Bone marrow (tissue), 2 donors: ENCODE data around the gene SLC4A2.
"Not testable (repeated sequence)": the region's sequence is repeated elsewhere in the genome, so short reads cannot be mapped to it uniquely, and the experiment has no call there.

Experiments
- DNase-seq, 2 donors: peaks; one replicate each; lab custom pipeline; 2025; lab: John Stamatoyannopoulos, UW

The SLC4A2 gene

GRCh38 chr7:151024435-151025056, 34.8 kb upstream of the SLC4A2 start, which contains the start of gene ATG9B:
ATG9B (minus strand) TSS chr7:151024494; CDS start chr7:151024423, 71 bp downstream.
- no peak for DNase-seq

GRCh38 chr7:151025924-151026671, 33.3 kb upstream of the SLC4A2 start:
- no peak for DNase-seq

DNA sequence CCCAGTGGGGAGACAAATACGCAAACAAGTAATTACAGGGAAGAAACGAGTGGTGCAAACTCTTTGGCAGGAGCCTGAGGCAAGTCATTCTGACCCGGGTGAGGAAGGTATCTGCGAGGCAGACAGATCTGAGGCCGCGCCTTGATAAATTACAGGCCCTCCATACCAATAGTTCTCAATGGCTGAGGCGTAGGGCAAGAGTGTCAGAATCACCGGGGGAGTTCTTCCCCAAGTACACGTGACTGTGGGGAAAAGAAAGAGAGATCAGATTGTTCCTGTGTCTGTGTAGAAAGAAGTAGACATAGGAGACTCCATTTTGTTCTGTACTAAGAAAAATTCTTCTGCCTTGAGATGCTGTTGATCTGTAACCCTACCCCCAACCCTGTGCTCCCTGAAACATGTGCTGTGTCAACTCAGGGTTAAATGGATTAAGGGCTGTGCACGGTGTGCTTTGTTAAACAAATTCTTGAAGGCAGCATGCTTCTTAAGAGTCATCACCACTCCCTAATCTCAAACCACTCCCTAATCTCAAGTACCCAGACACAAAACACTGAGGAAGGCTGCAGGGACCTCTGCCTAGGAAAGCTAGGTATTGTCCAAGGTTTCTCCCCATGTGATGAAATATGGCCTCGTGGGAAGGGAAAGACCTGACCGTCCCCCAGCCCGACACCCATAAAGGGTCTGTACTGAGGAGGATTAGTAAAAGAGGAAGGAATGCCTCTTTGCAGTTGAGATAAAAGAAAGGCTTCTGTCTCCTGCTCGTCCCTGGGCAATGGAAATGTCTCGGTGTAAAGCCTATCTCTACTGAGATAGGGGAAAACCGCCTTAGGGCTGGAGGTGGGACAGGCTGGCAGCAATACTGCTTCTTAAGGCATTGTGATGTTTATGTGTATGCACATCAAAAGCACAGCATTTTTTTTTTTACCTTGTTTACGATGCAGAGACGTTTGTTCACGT, 32.3 kb upstream of the SLC4A2 start:
- DNase-seq: not testable (repeated sequence)

GRCh38 chr7:151027728-151028130, 31.7 kb upstream of the SLC4A2 start:
- not testable (repeated sequence) for DNase-seq

DNA sequence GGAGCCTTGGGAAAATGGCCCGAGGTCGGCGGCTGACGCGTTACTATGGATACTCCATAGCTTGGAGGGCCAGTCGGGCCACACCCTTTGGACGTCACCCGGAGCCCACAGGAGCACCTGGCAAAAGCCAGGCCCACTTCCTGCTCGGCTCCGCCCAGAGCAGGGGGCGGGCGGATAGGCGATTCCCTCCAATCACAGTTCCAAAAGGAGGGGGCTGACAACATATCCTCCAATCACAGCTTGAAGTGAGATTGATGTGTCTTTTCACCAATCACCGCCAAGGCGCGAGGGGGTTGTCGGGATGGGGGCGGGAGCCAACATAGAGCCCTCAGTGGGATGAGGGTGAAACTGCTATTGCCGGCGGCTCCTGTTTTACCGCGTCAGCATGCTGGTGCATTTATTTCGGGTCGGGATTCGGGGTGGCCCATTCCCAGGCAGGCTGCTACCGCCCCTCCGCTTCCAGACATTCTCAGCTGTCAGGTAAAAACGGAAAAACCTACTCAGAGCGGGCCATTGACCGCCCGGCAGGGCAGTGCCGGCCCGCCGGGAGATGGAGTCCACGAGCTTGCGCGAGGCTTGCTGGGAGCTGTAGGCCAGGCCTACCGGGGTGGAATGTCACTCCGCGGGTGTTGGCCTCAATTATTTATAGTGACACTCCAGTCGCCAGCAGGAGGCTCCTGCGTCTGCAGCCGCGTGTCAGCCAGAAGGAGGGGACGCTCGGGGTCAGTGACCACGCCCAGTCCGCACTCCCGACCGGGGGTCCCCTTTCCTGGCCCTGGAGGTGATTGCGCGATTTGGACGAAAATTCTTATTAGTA, 31.1 kb upstream of the SLC4A2 start, which contains the start of gene ABCB8:
Gene ABCB8 (plus strand): TSS at position 320 of the 817 bp plus-strand sequence. CDS start 66 bp downstream, at position 386.
- peak; percentile 92 to 93 for DNase-seq

GRCh38 chr7:151028948-151029501, 30.4 kb upstream of the SLC4A2 start:
- DNase-seq: no peak

- no peak for DNase-seq
These were observed 28.4 kb upstream of the SLC4A2 start for GRCh38 chr7:151031011-151031410.

DNA sequence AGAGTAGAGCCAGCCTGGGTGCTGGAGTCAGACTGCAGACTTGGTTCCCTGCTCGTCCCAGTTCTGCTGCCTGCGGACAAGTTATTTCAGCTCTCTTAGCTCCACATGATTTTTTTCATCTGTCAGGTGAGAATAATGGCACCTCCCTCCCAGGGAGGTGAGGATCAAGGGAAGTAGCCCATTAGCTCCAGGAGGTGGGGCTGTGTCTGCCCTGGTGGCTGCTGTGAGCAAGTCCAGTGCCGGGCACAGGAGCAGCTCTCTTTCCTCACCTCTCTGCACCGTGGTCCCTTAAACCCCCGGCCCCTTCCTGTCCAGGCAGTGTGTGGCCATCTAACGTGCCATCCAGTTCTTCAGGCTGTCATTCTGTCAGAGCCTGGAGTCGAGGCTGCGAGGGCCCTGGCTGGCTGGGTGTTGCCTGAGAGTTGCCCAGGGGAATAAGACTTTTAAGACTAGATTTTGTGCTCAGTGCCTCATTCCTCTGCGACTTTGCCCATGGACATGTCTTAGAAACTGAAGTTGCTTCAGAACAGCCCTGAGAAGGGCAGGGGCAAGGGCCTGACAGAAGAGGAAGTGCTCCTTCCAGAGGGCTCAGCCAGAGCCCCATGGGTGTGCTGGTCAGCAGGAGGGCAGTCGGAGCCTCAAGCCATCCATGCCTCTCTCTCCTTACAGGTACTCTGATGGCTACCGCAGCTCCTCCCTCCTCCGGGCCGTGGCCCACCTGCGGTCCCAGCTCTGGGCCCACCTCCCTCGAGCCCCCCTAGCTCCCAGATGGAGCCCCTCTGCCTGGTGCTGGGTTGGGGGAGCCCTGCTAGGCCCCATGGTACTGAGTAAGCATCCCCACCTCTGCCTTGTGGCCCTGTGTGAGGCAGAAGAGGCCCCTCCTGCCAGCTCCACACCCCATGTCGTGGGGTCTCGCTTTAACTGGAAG, 26.2 kb upstream of the SLC4A2 start:
- DNase-seq: no peak

- DNase-seq: no peak
These were observed 25.5 kb upstream of the SLC4A2 start for GRCh38 chr7:151033864-151034249.

DNA sequence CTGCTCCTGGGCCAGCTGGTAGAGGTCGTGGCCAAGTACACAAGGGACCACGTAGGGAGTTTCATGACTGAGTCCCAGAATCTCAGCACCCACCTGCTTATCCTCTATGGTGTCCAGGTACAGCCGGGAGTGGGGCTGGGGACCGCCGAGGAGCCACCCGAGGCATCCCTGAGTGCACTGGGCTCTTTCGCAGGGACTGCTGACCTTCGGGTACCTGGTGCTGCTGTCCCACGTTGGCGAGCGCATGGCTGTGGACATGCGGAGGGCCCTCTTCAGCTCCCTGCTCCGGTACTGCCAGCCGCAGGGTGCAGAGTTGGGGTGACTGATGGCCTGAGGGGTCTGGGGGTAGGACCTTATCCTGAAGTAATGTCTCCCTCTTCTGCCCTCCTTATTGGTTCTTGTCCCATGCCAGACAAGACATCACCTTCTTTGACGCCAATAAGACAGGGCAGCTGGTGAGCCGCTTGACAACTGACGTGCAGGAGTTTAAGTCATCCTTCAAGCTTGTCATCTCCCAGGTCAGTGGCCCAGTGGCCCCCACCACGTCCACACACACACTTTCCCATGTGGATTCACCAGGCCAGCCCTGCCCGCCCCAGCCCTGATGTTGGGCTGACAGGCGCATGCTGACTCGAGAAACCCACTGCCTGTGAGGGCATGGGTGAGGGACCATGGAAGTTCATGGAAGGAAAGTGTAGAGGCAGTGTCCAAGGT, 24.9 kb upstream of the SLC4A2 start:
- no peak for DNase-seq

- DNase-seq: no peak
These were observed 24.2 kb upstream of the SLC4A2 start for GRCh38 chr7:151035026-151035717.

- DNase-seq: no peak
These were observed 23.5 kb upstream of the SLC4A2 start for GRCh38 chr7:151035902-151036301.

GRCh38 chr7:151038951-151039849, 20.2 kb upstream of the SLC4A2 start:
- DNase-seq: peak; percentile 51 to 99

DNA sequence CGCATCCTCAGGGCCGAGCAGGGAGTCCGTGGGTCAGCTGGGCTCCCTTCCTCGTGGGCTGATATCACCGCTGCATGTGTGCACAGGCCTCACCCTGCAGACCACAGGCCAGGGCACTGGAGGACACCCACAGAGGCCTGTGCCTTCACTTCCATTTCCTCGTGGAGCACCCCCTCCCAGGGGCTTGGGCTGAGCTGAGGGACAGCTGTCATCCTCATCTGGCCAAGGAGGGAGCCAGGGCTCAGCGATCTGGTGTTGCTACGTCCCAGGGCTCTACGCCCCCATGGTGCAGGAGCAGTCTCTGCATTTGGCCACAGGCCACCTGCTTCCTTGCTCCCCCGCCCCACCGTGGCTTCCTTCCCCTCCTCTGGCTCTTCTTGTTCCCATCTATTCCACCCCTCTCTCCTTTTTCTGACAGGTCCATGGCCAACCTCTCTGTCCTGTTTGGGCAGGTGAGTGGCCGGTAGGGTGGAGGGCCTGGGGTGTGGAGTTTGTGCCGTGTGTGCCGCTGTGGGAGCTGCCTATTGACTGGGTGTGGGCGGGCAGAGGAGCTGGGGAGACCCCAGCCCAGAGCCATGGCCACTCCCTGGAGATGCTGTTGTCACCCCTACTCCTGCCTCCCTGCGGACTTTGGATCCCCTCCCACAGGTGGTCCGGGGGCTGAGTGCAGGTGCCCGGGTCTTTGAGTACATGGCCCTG, 19.4 kb upstream of the SLC4A2 start:
- DNase-seq: peak in 1 of 2 donors; percentile 5

DNA sequence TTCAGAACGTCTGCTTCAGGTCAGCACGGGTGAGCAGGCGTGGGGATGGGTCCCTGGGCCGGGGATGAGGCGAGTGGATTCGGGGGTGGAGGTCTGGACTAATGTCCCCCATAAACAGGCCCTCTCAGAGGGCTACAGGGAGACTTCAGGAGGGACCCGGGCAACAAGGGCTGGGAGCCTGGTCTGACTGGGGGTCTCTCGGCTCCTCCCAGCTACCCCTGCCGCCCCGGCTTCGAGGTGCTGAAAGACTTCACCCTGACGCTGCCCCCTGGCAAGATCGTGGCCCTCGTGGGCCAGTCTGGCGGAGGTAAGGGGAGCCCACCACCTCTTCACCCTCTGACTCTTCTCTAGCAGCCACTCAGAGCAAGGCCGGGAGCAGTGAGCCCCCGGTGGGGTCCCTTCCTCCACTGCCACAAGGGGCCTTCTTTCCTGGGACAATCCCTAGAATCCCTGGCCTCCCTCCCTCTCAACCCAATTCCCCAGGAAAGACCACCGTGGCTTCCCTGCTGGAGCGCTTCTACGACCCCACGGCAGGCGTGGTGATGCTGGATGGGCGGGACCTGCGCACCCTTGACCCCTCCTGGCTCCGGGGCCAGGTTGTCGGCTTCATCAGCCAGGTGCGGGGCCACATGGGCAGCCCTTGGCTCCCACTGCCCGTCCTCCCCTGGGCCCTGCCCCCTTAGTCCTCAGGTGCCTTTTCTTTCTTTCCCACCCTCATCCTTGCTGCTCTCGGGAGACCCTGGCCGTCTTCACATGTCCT, 18.6 kb upstream of the SLC4A2 start:
- DNase-seq: no peak

DNA sequence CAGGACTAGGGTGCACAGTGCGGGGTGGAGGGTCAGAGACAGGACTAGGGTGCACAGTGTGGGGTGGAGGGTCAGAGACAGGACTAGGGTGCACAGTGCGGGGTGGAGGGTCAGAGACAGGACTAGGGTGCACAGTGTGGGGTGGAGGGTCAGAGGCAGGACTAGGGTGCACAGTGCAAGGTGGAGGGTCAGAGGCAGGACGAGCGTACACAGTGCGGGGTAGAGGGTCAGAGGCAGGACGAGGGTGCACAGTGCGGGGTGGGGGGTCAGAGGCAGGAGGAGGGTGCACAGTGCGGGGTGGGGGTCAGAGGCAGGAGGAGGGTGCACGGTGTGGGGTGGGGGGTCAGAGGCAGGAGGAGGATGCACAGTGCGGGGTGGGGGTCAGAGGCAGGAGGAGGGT, 15.9 kb upstream of the SLC4A2 start:
- DNase-seq: not testable (repeated sequence)
